HepG2 (cell line): ENCODE measurements around the gene KCNMB2. TPM values are rescaled to one million over a fixed set of nuclear protein-coding genes. Genes with fewer than 3 reads are reported as not detected.

Experiments
- ATAC-seq: fragments of 200-7000 bp; cut with Tn5 transposase; 3 replicates; pipeline ENCODE4 v1.9.1; 2020; ENCODE audit warnings: mild to moderate bottlenecking, moderate library complexity
- BruUV-seq: library from RNA; stranded (reverse); fragments of 400-500 nt; replicated peaks from 2 replicates; lab custom pipeline; 2021; lab: Mats Ljungman, UMichigan
- CTCF ChIA-PET: fragments of 300-600 bp; formaldehyde crosslinking; extraction: SDS; loops from one replicate; lab custom pipeline; 2021; ENCODE audit warnings: low total read pairs, inconsistent platforms, low intra/inter-chr PET ratio; lab: Yijun Ruan, JAX
- POLR2A ChIA-PET: fragments of 350-600 bp; sonication (Branson Sonifier 250); formaldehyde crosslinking; loops from one replicate; lab custom pipeline; 2020; ENCODE audit warnings: antibody characterized with exemption, inconsistent platforms; lab: Yijun Ruan, JAX
- DNase-seq: peaks from one replicate; pipeline ENCODE4 v3.0.0-alpha.2; 2015; ENCODE audit warnings: low spot score
- FAIRE-seq: peaks from 3 replicates; lab custom pipeline; 2011; peaks lifted over from hg19 to GRCh38; lab: Jason Lieb, UNC
- H2AFZ ChIP-seq: one replicate; pipeline ENCODE4 v1.6.1; 2011; ENCODE audit warnings: low read length, inconsistent platforms
- H3K27ac ChIP-seq: fragments of 300-600 bp; 3 replicates; pipeline ENCODE4 v1.8.0; 2011; ENCODE audit warnings: mixed run types, mild to moderate bottlenecking, mixed read lengths, low read length, inconsistent platforms; ENCODE audit not compliant: insufficient read depth; ENCODE audit errors: extremely low read length
- H3K27me3 ChIP-seq, 2 experiments: fragments of 200-600 bp in 1 of 2; 2 replicates in 1 of 2; 3 replicates in 1 of 2; pipeline versions ENCODE4 v1.6.0 to v1.8.0; 2011; ENCODE audit warnings: low read length in 2 of 2, mild to moderate bottlenecking in 2 of 2, moderate library complexity in 2 of 2, inconsistent platforms in 1 of 2; ENCODE audit not compliant: insufficient read depth in 2 of 2, control insufficient read depth in 1 of 2
- H3K36me3 ChIP-seq, 2 experiments: fragments of 200-600 bp in 1 of 2; replicated peaks in 1 of 2; 2 replicates in 1 of 2; 3 replicates in 1 of 2; pipeline versions ENCODE4 v1.5.1 to v1.8.0; 2011; ENCODE audit warnings: low read length in 2 of 2, inconsistent platforms in 1 of 2; ENCODE audit not compliant: insufficient read depth in 2 of 2, control insufficient read depth in 1 of 2
- H3K4me1 ChIP-seq: 2 replicates; pipeline ENCODE4 v1.5.1; 2012; ENCODE audit warnings: low read length, inconsistent platforms; ENCODE audit not compliant: insufficient read depth
- H3K4me2 ChIP-seq: 2 replicates; pipeline ENCODE4 v1.6.0; 2011; ENCODE audit warnings: low read depth, low read length, inconsistent platforms
- H3K4me3 ChIP-seq, 3 experiments: fragments of 200-600 bp in 1 of 3; sonication (generic), shearing (Covaris generic) in 1 of 3; replicated peaks in 1 of 3; 2 replicates each; pipeline ENCODE4 v1.5.1; 2011 to 2016; ENCODE audit warnings: low read length in 3 of 3, inconsistent platforms in 2 of 3, low read depth in 2 of 3, mild to moderate bottlenecking in 2 of 3, control low read depth in 1 of 3, mixed read lengths in 1 of 3; ENCODE audit not compliant: insufficient read depth in 1 of 3
- H3K79me2 ChIP-seq: one replicate; pipeline ENCODE4 v1.6.1; 2011; ENCODE audit warnings: low read length, inconsistent platforms; ENCODE audit not compliant: insufficient read depth
- H3K9ac ChIP-seq: 2 replicates; pipeline ENCODE4 v1.6.0; 2011; ENCODE audit warnings: mild to moderate bottlenecking, low read depth, low read length, inconsistent platforms; ENCODE audit not compliant: insufficient read depth
- H3K9me3 ChIP-seq: 2 replicates; pipeline ENCODE4 v1.5.1; 2012; ENCODE audit warnings: mild to moderate bottlenecking, low read length
- H4K20me1 ChIP-seq: 2 replicates; pipeline ENCODE4 v1.6.0; 2011; ENCODE audit warnings: inconsistent platforms, mild to moderate bottlenecking, low read length, moderate library complexity; ENCODE audit not compliant: insufficient read depth
- HOXA5 ChIP-seq: sonication (generic); formaldehyde crosslinking; IDR thresholded peaks from 2 replicates; pipeline ENCODE4 v1.4.0; 2020; ENCODE audit warnings: missing genetic modification reagents
- MED1 ChIP-seq: sonication (generic); formaldehyde crosslinking; IDR thresholded peaks from 2 replicates; pipeline ENCODE4 v1.4.0; 2020; ENCODE audit warnings: missing genetic modification reagents
- MIER2 ChIP-seq: IDR thresholded peaks from 2 replicates; pipeline ENCODE4 v1.6.1; 2016; ENCODE audit warnings: missing biosample characterization, missing genetic modification reagents
- NCOA2 ChIP-seq: sonication (generic); formaldehyde crosslinking; IDR thresholded peaks from 2 replicates; pipeline ENCODE4 v1.8.0; 2022; ENCODE audit warnings: inconsistent platforms
- PHF21A ChIP-seq: sonication (generic); formaldehyde crosslinking; IDR thresholded peaks from 2 replicates; pipeline ENCODE4 v1.5.0; 2020; ENCODE audit warnings: mild to moderate bottlenecking, missing genetic modification reagents
- PTBP1 ChIP-seq: fragments of 200-400 bp; formaldehyde crosslinking; IDR thresholded peaks from 2 replicates; pipeline ENCODE4 v1.6.1; 2018; ENCODE audit warnings: low read length, low read depth; ENCODE audit not compliant: poor library complexity, severe bottlenecking
- RBM39 ChIP-seq: fragments of 200-400 bp; formaldehyde crosslinking; IDR thresholded peaks from one replicate; pipeline ENCODE4 v1.6.1; 2018; ENCODE audit warnings: antibody characterized with exemption, mild to moderate bottlenecking, low read depth, low read length; ENCODE audit not compliant: poor library complexity, severe bottlenecking
- SKIL ChIP-seq: sonication (generic); formaldehyde crosslinking; IDR thresholded peaks from 2 replicates; pipeline ENCODE4 v1.8.0; 2022; ENCODE audit warnings: missing genetic modification reagents, mild to moderate bottlenecking, moderate library complexity, borderline replicate concordance
- TOE1 ChIP-seq: sonication (generic); formaldehyde crosslinking; IDR thresholded peaks from 2 replicates; pipeline ENCODE4 v1.4.0; 2020; ENCODE audit warnings: mild to moderate bottlenecking, missing genetic modification reagents
- WIZ ChIP-seq: sonication (generic); formaldehyde crosslinking; IDR thresholded peaks from 2 replicates; pipeline ENCODE4 v1.5.1; 2020; ENCODE audit warnings: mild to moderate bottlenecking, missing genetic modification reagents
- ZBTB21 ChIP-seq: sonication (generic); formaldehyde crosslinking; IDR thresholded peaks from 2 replicates; pipeline ENCODE4 v1.4.0; 2020; ENCODE audit warnings: missing genetic modification reagents
- ZFP36 ChIP-seq: fragments of 150-350 bp; IDR thresholded peaks from 2 replicates; pipeline ENCODE4 v1.6.1; 2018; ENCODE audit warnings: borderline replicate concordance, low read length, low read depth; ENCODE audit not compliant: partially characterized antibody
- ZNF367 ChIP-seq: sonication (generic); formaldehyde crosslinking; IDR thresholded peaks from 2 replicates; pipeline ENCODE4 v1.4.0; 2020; ENCODE audit warnings: missing genetic modification reagents, borderline replicate concordance
- ZNF841 ChIP-seq: sonication (generic); formaldehyde crosslinking; IDR thresholded peaks from 2 replicates; pipeline ENCODE4 v1.8.1; 2023; ENCODE audit warnings: missing genetic modification reagents, borderline replicate concordance
- WGBS: methylation state at CpG from one replicate; pipeline ENCODE4 v1.1.6; 2017; ENCODE audit warnings: low lambda C conversion rate; 5-methylcytosine and 5-hydroxymethylcytosine counted together
- in situ Hi-C: cut with HindIII; loops from 2 replicates; pipeline ENCODE4 v1.10.0; 2017; ENCODE audit warnings: low pct_unique_long_range_greater_than_20kb; ENCODE audit not compliant: extremely low pct_ligation_motif_present
- intact Hi-C: fragments of 100-400 bp; cut with micrococcal nuclease; formaldehyde crosslinking; loops from one replicate; pipeline ENCODE4 v1.10.0; 2022; ENCODE audit not compliant: unreplicated experiment
- polyA plus RNA-seq, 8 experiments: library from polyadenylated mRNA; depleted of rRNA in 3 of 8; stranded (reverse) in 7 of 8; unstranded in 1 of 8; fragments of >200 nt; fragmentation: Illumina TruSeq in 4 of 8; extraction: Trizol in 4 of 8; gene quantifications; 2 replicates each; pipeline versions ENCODE4 v1.2.1 to v1.2.3, GENCODE V29; 2011 to 2016; ENCODE audit warnings: low read depth in 4 of 8, missing spikeins in 1 of 8, mixed read lengths in 1 of 8; ENCODE audit not compliant: insufficient read depth in 1 of 8
- total RNA-seq, 5 experiments: library from RNA; depleted of rRNA; stranded (reverse); fragments of >200 nt; fragmentation: Illumina TruSeq; extraction: Trizol; gene quantifications; 2 replicates each; pipeline ENCODE4 v1.2.3, GENCODE V29; 2016; ENCODE audit warnings: low read depth in 1 of 5
- TF ChIP-seq, protein P1 (sequence below): sonication (generic); formaldehyde crosslinking; IDR thresholded peaks from 2 replicates; pipeline ENCODE4 v1.4.0; 2020; ENCODE audit warnings: mild to moderate bottlenecking, missing genetic modification reagents
- TF ChIP-seq, protein P2 (sequence below): sonication (generic); formaldehyde crosslinking; IDR thresholded peaks from 2 replicates; pipeline ENCODE4 v1.4.0; 2020; ENCODE audit warnings: mild to moderate bottlenecking, missing genetic modification reagents, borderline replicate concordance

The KCNMB2 gene
- total and polyA plus RNA-seq, 2 of the 13 experiments (the other 11 are each of a cell fraction or from before 2014, with no cell fraction given): not detected

DNA sequence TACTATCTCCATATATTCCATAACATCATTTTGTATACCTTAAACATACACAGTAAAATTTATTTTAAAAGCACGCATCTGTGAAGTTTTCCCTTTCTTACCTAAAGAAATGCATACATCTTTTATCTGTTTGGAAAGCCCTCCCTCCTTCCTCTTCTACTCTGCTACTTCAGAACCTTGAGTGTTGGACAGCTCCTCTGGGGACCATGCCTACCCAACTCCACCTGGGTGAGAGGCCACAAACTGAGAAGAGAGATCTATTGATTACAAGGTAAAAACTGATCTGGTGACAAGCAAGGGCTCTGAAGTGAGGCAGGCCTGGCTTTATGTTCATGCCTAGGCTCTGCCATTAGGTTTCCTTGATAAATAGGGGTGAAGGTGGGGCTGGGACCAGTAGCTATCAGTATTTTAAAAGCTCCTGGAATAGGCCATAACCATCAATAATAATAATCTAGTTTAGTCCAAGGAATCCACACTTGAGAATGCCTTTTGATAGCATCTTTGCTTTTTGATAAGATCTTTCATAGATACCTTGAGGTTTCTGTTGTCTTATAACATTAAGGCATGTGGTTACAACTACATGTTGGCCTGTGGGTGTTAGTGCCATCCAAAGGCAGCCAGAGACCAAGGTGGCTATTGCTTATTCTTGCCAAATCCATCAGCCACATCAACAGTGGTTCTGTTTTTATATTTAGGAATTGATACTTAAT lies 148.8 kb downstream of the KCNMB2 start (continued):
- TF ChIP-seq MIER2 (CRISPR knock-in tag) (peak; percentile 95), PHF21A (no peak), WIZ (CRISPR knock-in tag) (0 out of 2 replicates have a peak, but pooled peaks have one; percentile 63)

GRCh38 chr3:178685591-178685906 lies 149.3 kb downstream of the KCNMB2 start:
- H3K27me3 ChIP-seq: no peaks in the 10 kb centered on the region
- H3K36me3 ChIP-seq: no peaks in the 10 kb centered on the region
- CTCF ChIA-PET: no interaction called here
- no TSS peak for BruUV-seq
- H3K9ac ChIP-seq: no peak overlapping the region
- H3K27ac ChIP-seq: no peak overlapping the region
- H4K20me1 ChIP-seq: no peaks in the 10 kb centered on the region
- no peaks in the 10 kb centered on the region for H3K4me1 ChIP-seq
- ATAC-seq: no peak
- no peak for DNase-seq
- no peak overlapping the region for H3K4me2 ChIP-seq
- POLR2A ChIA-PET: no interaction called here
- H3K79me2 ChIP-seq: no peaks in the 10 kb centered on the region
- H2AFZ ChIP-seq: no peak overlapping the region
- H3K9me3 ChIP-seq: peaks cover 3% of the 10 kb centered on the region; the same call in 1 of the 2 replicates
- intact Hi-C loops (no loop called here), in situ Hi-C loops (no loop called here)
- no peak for FAIRE-seq
- H3K4me3 ChIP-seq: no peak overlapping the region
- WGBS: 0% methylated on average over 3 of the region's 3 CpGs
- TF ChIP-seq ZNF367 (CRISPR knock-in tag) (no peak), RBM39 (no peak), SKIL (CRISPR knock-in tag) (no peak), MED1 (CRISPR knock-in tag) (no peak), ZNF841 (CRISPR knock-in tag) (no peak), HOXA5 (CRISPR knock-in tag) (no peak), TOE1 (no peak), NCOA2 (CRISPR knock-in tag) (no peak), PTBP1 (no peak), ZBTB21 (no peak), ZFP36 (no peak)
- TF ChIP-seq, protein P1, sequence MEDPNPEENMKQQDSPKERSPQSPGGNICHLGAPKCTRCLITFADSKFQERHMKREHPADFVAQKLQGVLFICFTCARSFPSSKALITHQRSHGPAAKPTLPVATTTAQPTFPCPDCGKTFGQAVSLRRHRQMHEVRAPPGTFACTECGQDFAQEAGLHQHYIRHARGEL: no peak
- TF ChIP-seq, protein P2, sequence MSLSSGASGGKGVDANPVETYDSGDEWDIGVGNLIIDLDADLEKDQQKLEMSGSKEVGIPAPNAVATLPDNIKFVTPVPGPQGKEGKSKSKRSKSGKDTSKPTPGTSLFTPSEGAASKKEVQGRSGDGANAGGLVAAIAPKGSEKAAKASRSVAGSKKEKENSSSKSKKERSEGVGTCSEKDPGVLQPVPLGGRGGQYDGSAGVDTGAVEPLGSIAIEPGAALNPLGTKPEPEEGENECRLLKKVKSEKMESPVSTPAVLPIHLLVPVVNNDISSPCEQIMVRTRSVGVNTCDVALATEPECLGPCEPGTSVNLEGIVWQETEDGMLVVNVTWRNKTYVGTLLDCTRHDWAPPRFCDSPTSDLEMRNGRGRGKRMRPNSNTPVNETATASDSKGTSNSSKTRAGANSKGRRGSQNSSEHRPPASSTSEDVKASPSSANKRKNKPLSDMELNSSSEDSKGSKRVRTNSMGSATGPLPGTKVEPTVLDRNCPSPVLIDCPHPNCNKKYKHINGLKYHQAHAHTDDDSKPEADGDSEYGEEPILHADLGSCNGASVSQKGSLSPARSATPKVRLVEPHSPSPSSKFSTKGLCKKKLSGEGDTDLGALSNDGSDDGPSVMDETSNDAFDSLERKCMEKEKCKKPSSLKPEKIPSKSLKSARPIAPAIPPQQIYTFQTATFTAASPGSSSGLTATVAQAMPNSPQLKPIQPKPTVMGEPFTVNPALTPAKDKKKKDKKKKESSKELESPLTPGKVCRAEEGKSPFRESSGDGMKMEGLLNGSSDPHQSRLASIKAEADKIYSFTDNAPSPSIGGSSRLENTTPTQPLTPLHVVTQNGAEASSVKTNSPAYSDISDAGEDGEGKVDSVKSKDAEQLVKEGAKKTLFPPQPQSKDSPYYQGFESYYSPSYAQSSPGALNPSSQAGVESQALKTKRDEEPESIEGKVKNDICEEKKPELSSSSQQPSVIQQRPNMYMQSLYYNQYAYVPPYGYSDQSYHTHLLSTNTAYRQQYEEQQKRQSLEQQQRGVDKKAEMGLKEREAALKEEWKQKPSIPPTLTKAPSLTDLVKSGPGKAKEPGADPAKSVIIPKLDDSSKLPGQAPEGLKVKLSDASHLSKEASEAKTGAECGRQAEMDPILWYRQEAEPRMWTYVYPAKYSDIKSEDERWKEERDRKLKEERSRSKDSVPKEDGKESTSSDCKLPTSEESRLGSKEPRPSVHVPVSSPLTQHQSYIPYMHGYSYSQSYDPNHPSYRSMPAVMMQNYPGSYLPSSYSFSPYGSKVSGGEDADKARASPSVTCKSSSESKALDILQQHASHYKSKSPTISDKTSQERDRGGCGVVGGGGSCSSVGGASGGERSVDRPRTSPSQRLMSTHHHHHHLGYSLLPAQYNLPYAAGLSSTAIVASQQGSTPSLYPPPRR: no peak
